Testis (tissue), 3 donors: ENCODE data around the gene TTC27. TPM values are rescaled to one million over a fixed set of nuclear protein-coding genes. Genes with fewer than 3 reads are reported as not detected.
A peak's percentile ranks its signal among the peaks of the same experiment; 100 is the strongest.
"Not testable (repeated sequence)": the region's sequence is repeated elsewhere in the genome, so short reads cannot be mapped to it uniquely, and the experiment has no call there.

ENCODE experiments used
- DNase-seq: peaks from one replicate; pipeline ENCODE4 v3.0.0-alpha.2; 2019
- H3K27ac ChIP-seq, 2 donors: fragments of 200-600 bp; sonication (generic); one replicate each; pipeline ENCODE4 v1.5.1; 2019
- H3K27me3 ChIP-seq: fragments of 200-600 bp; sonication (generic); one replicate; pipeline ENCODE4 v1.5.1; 2019
- H3K36me3 ChIP-seq: fragments of 200-600 bp; sonication (generic); one replicate; pipeline ENCODE4 v1.5.1; 2017; ENCODE audit warnings: low read depth; ENCODE audit errors: missing control alignments
- H3K4me1 ChIP-seq: fragments of 200-600 bp; sonication (generic); one replicate; pipeline ENCODE4 v1.5.1; 2019
- H3K4me3 ChIP-seq, 2 donors: fragments of 200-600 bp; sonication (generic); one replicate each; pipeline ENCODE4 v1.5.1; 2017 to 2019
- H3K9me3 ChIP-seq: fragments of 200-600 bp; sonication (generic); one replicate; pipeline ENCODE4 v1.5.1; 2017
- CTCF ChIP-seq, 3 experiments: fragments of 450-650 bp in 2 of 3; fragments of 200-600 bp in 1 of 3; sonication (generic) in 1 of 3; IDR thresholded peaks; one replicate each; pipeline ENCODE4 v1.5.1; 2016 to 2019; ENCODE audit warnings: antibody characterized with exemption in 3 of 3, mild to moderate bottlenecking in 2 of 3, moderate library complexity in 1 of 3
- POLR2A ChIP-seq: fragments of 450-650 bp; IDR thresholded peaks from one replicate; pipeline ENCODE4 v1.6.1; 2017; ENCODE audit warnings: antibody characterized with exemption, mild to moderate bottlenecking, moderate library complexity
- WGBS, 2 donors: methylation state at CpG; one replicate each; pipeline ENCODE4 v1.1.5; 2018; 5-methylcytosine and 5-hydroxymethylcytosine counted together
- intact Hi-C: fragments of 100-400 bp; cut with DNase I; formaldehyde crosslinking; loops from one replicate; pipeline ENCODE4 v1.15.1; 2023; ENCODE audit warnings: low total_unique reads
- polyA plus RNA-seq: library from polyadenylated mRNA; stranded (reverse); fragments of 350-450 nt; fragmentation: Illumina TruSeq; extraction: RNeasy Lipid Tissue Mini Kit (QIAGEN cat#74804); gene quantifications from one replicate; pipeline ENCODE4 v1.2.3, GENCODE V29; 2014; ENCODE audit warnings: low read depth, low replicate concordance; ENCODE audit not compliant: insufficient read depth
- total RNA-seq, 2 donors: library from RNA; depleted of rRNA; stranded (reverse); fragments of >200 nt; gene quantifications; one replicate each; pipeline ENCODE4 v1.2.3, GENCODE V29; 2016

Gene TTC27
- total and polyA plus RNA-seq, 3 donors from 2014 or later: 21.6 to 32.9 (median 26.7) TPM

GRCh38 chr2:32862269-32863055 is 234.6 kb downstream of the TTC27 start:
- H3K9me3 ChIP-seq: no peaks in the 10 kb centered on the region
- no peaks in the 10 kb centered on the region for H3K27me3 ChIP-seq
- intact Hi-C loops: no loop called here
- H3K36me3 ChIP-seq: no peaks in the 10 kb centered on the region
- no peak overlapping the region for H3K27ac ChIP-seq
- no peak overlapping the region for H3K4me3 ChIP-seq
- no peak for DNase-seq
- TF ChIP-seq POLR2A: no peak
- 88 to 92% methylated on average over 4 of the region's 4 CpGs for WGBS, 2 donors
- no peaks in the 10 kb centered on the region for H3K4me1 ChIP-seq

- WGBS, 2 donors: 86 to 95% methylated on average over 2 of the region's 2 CpGs
- TF ChIP-seq POLR2A (no peak), CTCF (IDR thresholded peaks at IDR 0.05) (no peak)
- DNase-seq: no peak
- no peaks in the 10 kb centered on the region for H3K27me3 ChIP-seq
- H3K4me3 ChIP-seq: no peak overlapping the region
- no peaks in the 10 kb centered on the region for H3K36me3 ChIP-seq
- no peak overlapping the region for H3K27ac ChIP-seq
- H3K9me3 ChIP-seq: no peaks in the 10 kb centered on the region
- intact Hi-C loops: no loop called here
- H3K4me1 ChIP-seq: no peaks in the 10 kb centered on the region
These were observed 235.5 kb downstream of the TTC27 start for GRCh38 chr2:32863326-32863725.

- WGBS, 2 donors: 75% methylated on average over 7 of the region's 7 CpGs
- H3K9me3 ChIP-seq: no peaks in the 10 kb centered on the region
- TF ChIP-seq POLR2A (no peak), CTCF (IDR thresholded peaks at IDR 0.05) (no peak)
- no peaks in the 10 kb centered on the region for H3K36me3 ChIP-seq
- no peaks in the 10 kb centered on the region for H3K27me3 ChIP-seq
- intact Hi-C loops: no loop called here
- no peaks in the 10 kb centered on the region for H3K4me1 ChIP-seq
- peak overlapping the region in 1 of 2 donors; percentile 10 for H3K27ac ChIP-seq
- no peak overlapping the region for H3K4me3 ChIP-seq
- DNase-seq: no peak
These were observed 236.0 kb downstream of the TTC27 start for GRCh38 chr2:32863803-32864202.

- no peak for TF ChIP-seq POLR2A
- intact Hi-C loops: no loop called here
- DNase-seq: no peak
- Histone ChIP-seq H3K27ac (peak overlapping the region in 1 of 2 donors; percentile 10), H3K9me3 (no peaks in the 10 kb centered on the region), H3K4me1 (no peaks in the 10 kb centered on the region), H3K36me3 (no peaks in the 10 kb centered on the region), H3K4me3 (no peak overlapping the region), H3K27me3 (no peaks in the 10 kb centered on the region)
- WGBS, 2 donors: 54 to 55% methylated on average over 7 of the region's 7 CpGs
These were observed 236.7 kb downstream of the TTC27 start for GRCh38 chr2:32864334-32865111.

- Histone ChIP-seq H3K36me3 (no peaks in the 10 kb centered on the region), H3K4me1 (no peaks in the 10 kb centered on the region), H3K27me3 (no peaks in the 10 kb centered on the region), H3K27ac (no peak overlapping the region), H3K9me3 (no peaks in the 10 kb centered on the region), H3K4me3 (no peak overlapping the region)
- 71 to 85% methylated on average over 3 of the region's 3 CpGs for WGBS, 2 donors
- no peak for DNase-seq
- TF ChIP-seq CTCF (IDR thresholded peaks at IDR 0.05) (no peak), POLR2A (no peak)
- intact Hi-C loops: no loop called here
These were observed 237.7 kb downstream of the TTC27 start for GRCh38 chr2:32865399-32866068.

- WGBS, 2 donors: 56 to 72% methylated on average over 1 of the region's 1 CpG
- H3K27ac ChIP-seq, intact Hi-C loops, H3K4me3 ChIP-seq, H3K27me3 ChIP-seq, H3K36me3 ChIP-seq, H3K9me3 ChIP-seq, DNase-seq, H3K4me1 ChIP-seq: not testable (repeated sequence)
These were observed 238.6 kb downstream of the TTC27 start for GRCh38 chr2:32866462-32866861.
